Activated CD4-positive, alpha-beta T cell treated with anti-CD3 and anti-CD28 coated beads, Interleukin-2, amount 50 U/mL, for 24 hours (primary cell): ENCODE measurements around the gene PAX5.

Experiments
- DNase-seq, 2 donors: peaks; one replicate each; pipeline ENCODE4 v3.0.0-alpha.2; 2020; ENCODE audit warnings: low read depth in 1 of 2, low spot score in 1 of 2

Gene PAX5

DNA sequence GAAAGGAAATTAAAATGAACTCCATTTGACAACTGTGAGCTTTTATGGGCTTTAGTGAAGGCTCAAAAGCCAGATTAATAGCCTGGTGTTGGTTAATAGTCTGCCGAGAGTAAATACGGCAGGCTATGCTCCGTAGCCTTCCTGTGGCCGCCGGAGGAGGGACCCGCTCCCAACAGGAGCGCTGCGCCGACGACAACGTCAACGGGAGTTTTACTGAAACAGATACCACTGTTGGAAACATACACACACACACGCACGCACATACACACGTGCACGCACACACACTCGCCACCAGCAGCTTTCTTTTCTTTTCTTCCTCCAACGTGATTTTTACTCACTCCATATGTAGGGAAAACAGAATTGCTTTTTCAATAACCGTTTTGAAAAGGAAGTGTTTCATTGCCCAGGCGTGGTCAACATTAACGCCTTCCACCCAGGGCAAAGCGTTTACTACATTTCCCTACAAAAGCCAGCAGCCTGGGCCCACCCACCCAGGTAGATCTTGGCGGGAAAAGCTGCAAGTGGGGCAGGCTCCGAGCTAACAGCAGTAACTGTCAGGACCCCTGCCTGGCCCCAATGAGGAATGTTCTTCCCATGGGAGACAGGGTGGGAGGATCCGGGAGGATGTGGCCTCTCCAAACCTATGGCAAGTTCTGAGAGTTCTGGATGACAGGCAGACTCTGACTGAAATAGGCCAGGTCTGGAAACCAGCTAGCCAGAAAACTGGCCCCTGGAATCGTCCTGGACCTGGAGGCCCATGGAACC is 72.3 kb downstream of the PAX5 start:
- no peak for DNase-seq

- no peak for DNase-seq
Observed at GRCh38 chr9:36961051-36961450, 73.0 kb downstream of the PAX5 start.

DNA sequence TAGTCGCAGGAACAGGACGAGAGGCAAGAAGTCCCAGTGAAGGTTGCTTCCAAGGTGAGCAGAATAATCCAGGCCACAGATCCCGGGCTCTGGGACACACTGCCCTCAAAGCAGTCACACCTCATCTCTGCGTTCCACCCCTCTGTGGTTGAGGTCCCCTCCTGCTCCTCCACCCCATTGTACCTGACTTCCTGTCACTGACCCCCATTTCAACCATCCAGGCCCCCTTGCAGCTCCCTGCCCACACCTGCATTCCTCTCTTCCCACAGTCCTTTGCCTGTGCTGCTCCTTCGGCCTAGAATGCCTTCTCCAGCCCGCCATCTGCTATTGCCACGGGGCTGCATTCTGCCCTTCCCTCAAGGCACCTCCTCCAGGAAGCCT is 73.5 kb downstream of the PAX5 start:
- DNase-seq, result no peak

GRCh38 chr9:36959681-36960574 is 74.1 kb downstream of the PAX5 start:
- no peak for DNase-seq

DNA sequence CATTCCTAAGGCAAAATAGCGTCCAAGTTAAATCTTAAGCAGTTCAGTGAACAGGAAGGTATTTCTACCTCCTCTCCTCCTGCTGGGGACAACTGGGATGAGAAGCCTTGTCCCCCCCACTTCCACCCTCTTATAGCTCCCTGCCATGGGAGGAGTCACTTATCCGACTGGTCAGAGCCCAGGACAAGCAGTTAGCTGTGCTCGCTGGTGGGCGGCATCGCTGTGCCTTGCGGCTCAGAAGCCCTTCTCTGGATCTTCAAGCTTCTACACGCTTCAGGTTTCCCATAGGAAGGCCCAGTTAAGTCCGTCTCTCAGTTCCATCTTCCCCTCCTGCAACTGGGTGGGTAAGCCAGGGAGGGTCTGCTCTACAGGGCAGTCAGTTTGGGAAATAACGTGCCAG is 77.2 kb downstream of the PAX5 start:
- no peak for DNase-seq

GRCh38 chr9:36950389-36950788 is 83.7 kb downstream of the PAX5 start:
- DNase-seq, result no peak

- DNase-seq, result no peak
Observed at GRCh38 chr9:36949466-36949865, 84.6 kb downstream of the PAX5 start.

DNA sequence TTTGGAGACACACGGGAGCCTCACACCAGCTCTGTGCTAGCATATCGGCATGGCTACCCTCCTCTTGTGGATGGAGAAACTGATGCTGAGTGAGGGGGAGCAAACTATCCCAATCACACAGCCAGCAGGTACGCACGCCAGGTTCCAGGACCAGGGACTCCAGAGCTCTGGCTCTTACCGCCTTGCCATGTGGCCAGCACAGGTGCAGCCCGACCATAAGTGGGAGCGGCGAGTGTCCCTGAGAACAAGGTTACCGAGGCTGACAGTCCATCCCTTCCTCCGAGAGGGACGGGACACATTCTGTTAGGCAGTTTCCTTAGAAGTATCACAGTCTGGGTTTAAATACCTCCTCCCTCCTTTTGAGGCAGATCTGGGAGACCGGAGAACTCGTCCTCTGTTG is 86.0 kb downstream of the PAX5 start:
- DNase-seq, result no peak

GRCh38 chr9:36946653-36947052 is 87.4 kb downstream of the PAX5 start:
- DNase-seq, result no peak

DNA sequence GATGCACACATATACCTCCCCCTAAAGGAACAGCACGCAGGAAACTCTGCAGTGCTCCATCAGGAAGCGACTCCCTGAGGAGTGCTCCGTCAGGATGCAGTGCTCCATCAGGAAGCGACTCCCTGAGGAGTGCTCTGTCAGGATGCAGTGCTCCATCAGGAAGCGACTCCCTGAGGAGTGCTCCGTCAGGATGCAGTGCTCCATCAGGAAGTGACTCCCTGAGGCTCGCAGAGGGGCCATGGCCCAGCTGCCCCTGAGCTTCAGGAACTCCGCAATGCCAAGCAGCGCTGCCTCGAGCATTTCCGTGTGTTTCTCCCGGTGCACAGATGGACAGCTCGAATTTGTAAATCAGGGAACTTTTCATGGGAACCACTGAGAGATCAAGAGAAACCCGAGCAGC is 88.1 kb downstream of the PAX5 start:
- DNase-seq, result no peak

GRCh38 chr9:36942891-36943290 is 91.2 kb downstream of the PAX5 start:
- DNase-seq, result no peak

DNA sequence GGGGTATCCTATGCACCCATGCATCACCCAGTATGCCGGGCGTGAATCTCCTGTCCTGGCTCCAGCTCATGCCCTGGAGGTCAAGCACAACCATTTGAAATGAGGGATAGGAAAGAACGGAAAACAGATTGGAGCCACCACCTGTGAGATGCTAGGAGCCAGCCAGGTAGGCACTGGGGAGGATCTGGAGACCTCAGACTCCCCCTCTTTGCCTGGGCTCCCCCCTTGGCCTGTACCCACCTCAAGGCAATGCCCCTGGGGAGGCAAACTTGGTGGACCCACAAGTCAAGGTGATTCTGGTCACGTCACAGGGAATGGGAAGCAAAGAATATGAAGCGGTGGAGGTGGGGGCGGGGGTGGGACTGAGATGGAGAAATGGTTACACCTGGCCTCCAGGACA is 92.6 kb downstream of the PAX5 start:
- no peak for DNase-seq

DNA sequence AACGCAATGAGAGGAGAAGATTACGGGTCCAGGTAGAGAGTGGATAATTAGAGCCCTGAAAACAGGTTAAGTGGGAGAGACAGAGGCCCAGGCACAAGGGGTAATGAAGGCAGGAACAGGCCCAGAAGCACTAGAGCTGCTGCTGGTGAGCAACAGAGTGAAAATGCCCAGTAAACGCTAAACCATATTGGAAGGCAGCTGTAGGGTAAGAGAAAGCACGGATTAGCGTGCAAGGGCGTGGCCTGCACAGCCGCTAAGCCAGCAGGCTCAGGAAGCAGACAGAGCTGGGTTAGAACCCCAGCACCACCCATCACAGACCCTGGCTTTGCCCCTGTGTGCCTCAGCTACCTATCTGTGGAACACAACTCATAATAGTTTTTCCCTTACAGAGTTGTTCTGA is 93.2 kb downstream of the PAX5 start:
- no peak for DNase-seq

DNA sequence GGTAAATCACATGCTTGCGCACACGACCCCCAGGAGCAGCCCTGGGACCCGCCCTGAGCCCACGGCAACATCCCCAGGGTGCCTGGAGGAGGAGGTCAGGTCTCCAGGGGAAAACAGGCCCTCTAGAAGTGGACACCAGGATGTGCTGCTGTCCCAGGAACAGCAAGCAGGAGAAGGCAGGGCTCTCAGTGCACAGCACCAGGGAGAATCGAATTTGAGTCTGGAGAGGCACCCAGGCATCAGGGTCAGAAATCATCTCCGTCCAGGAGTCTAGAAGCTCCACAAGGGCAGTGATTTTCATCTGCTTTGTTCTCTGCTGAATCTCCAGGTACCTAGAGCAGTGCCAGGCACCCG is 93.6 kb downstream of the PAX5 start:
- DNase-seq, result no peak

GRCh38 chr9:36939655-36940499 is 94.2 kb downstream of the PAX5 start:
- no peak for DNase-seq

DNA sequence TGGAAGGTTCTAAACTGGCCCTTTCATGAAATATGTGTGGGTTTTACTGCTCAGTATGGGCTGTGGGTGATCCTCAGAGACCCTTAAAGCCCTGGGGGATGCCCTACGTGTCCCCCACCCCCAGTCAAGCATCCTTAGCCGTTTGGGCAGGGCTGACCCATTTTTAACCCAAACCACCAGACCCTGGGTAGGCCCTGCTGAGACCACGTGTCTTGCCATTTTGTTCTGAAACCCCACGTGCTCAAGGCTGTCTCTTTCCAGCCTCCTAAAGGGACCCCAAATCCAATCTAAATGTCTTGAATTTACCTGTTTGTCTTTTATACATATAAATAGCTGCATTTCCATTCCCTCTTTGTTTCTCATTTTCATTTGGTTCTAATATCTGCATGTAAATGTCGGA is 94.9 kb downstream of the PAX5 start:
- no peak for DNase-seq

GRCh38 chr9:36938617-36939016 is 95.5 kb downstream of the PAX5 start:
- DNase-seq, result no peak

DNA sequence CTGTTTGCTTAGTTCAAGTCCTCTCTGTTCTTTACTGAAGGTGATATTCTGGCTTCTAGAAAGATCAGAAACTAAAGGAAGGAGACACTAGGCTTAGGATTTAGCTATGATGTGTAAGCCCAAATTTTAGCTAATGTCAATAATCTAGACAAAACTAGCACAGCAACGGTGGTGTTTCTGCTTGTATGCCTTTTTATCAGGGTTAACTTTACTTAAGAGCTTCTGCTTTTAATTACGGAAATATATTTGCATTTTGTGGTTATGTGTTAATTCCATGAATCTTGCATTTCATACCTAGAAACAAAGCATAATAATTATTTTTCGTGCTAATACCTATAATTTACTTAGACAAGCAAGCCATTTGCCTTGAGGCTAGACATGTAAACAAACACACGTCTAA is 96.1 kb downstream of the PAX5 start:
- no peak for DNase-seq

GRCh38 chr9:36937346-36937745 is 96.7 kb downstream of the PAX5 start:
- DNase-seq, result no peak

DNA sequence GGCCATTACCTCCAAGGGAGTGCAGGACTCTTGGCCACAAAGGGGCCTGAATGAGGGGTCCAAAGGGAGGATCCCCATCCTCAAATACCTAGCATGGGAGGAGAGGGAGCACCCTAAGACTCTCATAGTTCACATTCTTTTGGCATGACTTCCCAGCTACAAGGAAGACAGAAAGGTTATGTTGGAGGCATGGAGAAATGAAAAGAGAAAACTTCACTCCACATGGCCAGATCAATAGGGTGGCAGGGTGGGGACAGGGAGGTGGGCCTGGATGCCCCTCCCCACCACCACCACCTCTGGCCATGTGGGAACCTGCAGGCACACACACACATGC is 97.6 kb downstream of the PAX5 start:
- DNase-seq, result no peak

DNA sequence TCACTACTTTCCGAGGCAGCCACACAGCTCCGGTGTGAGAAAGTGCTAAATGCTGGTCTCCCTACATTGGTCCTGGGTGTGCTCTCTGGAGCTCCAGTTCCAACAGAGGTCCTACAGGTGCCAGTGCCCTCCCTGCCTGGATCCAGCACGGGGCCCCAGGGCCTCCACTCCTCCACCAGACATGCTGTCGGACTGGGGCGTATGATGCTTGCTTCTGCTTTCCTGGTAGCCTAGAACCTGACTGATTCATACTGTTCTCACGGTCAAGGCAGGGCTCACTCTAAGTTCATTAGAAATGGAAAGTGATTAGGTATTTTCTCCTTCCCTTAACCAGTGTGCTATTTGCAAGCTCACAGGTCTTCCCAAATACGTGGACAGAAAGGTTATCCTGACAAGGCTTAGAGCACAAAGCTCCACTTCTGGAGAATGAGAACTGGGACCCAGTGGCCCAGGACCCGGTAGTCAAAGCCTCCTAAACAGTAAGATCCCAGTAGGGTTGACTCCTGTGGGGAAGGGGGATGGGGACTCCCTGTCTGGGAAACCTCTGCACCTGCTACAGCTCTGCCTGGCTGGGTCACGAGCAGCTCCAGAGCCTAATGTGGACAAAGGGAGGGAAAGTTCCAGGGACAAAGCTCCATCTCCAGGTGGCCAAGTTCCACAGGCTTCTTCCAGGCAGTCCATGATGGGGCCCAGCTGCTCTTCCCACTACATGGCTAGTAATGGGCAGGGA is 98.1 kb downstream of the PAX5 start:
- DNase-seq, result no peak
